Neural cell (in vitro differentiated cells): ENCODE measurements around the gene PLXNA2. TPM values are rescaled to one million over a fixed set of nuclear protein-coding genes. Genes with fewer than 3 reads are reported as not detected.

Experiments
- H2AFZ ChIP-seq: fragments of 200-600, 300-800 bp; sonication (generic), shearing (Covaris generic); 2 replicates; pipeline ENCODE4 v1.6.0; 2014; ENCODE audit warnings: low read depth, mild to moderate bottlenecking, antibody characterized with exemption, low read length, moderate library complexity
- H3F3A ChIP-seq: fragments of 200-600 bp; shearing (Covaris generic); 2 replicates; pipeline ENCODE4 v1.6.1; 2016; ENCODE audit warnings: mild to moderate bottlenecking, moderate library complexity, mixed read lengths, antibody characterized with exemption, low read length; ENCODE audit not compliant: insufficient read depth, poor library complexity, severe bottlenecking
- H3K27ac ChIP-seq: fragments of 200-600, 300-800 bp; sonication (generic), shearing (Covaris generic); 2 replicates; pipeline ENCODE4 v1.5.1; 2014; ENCODE audit warnings: mild to moderate bottlenecking, low read length, moderate library complexity
- H3K27me3 ChIP-seq: fragments of 300-800, 200-600 bp; sonication (generic), shearing (Covaris generic); 2 replicates; pipeline ENCODE4 v1.6.0; 2014; ENCODE audit warnings: mild to moderate bottlenecking, low read depth, low read length, moderate library complexity; ENCODE audit not compliant: insufficient read depth
- H3K36me3 ChIP-seq: fragments of 300-800, 200-600 bp; sonication (generic), shearing (Covaris generic); 2 replicates; pipeline ENCODE4 v1.5.1; 2014; ENCODE audit warnings: mild to moderate bottlenecking, antibody characterized with exemption, low read length, moderate library complexity; ENCODE audit not compliant: insufficient read depth
- H3K4me2 ChIP-seq: fragments of 300-800, 200-600 bp; sonication (generic), shearing (Covaris generic); 2 replicates; pipeline ENCODE4 v1.6.0; 2014; ENCODE audit warnings: mild to moderate bottlenecking, low read length
- H3K4me3 ChIP-seq: fragments of 300-800, 200-600 bp; sonication (generic), shearing (Covaris generic); 2 replicates; pipeline ENCODE4 v1.5.1; 2014; ENCODE audit warnings: mild to moderate bottlenecking, low read length, moderate library complexity
- H3K79me2 ChIP-seq: fragments of 200-600 bp; shearing (Covaris generic); replicated peaks from 2 replicates; pipeline ENCODE4 v1.6.0; 2014; ENCODE audit warnings: mild to moderate bottlenecking, low read length, moderate library complexity; ENCODE audit not compliant: insufficient read depth
- H3K9ac ChIP-seq: fragments of 300-800, 200-600 bp; sonication (generic), shearing (Covaris generic); 2 replicates; pipeline ENCODE4 v1.6.1; 2016; ENCODE audit warnings: mild to moderate bottlenecking, low read length, mixed read lengths
- H3K9me2 ChIP-seq: fragments of 200-600 bp; shearing (Covaris generic); 2 replicates; pipeline ENCODE4 v1.6.1; 2016; ENCODE audit warnings: mild to moderate bottlenecking, low read length, mixed read lengths; ENCODE audit not compliant: insufficient read depth
- H3K9me3 ChIP-seq: fragments of 200-600, 300-800 bp; sonication (generic), shearing (Covaris generic); 2 replicates; pipeline ENCODE4 v1.6.1; 2016; ENCODE audit warnings: mild to moderate bottlenecking, mixed run types, low read length, moderate library complexity, mixed read lengths
- H4K20me1 ChIP-seq: fragments of 200-600 bp; shearing (Covaris generic); 2 replicates; pipeline ENCODE4 v1.6.1; 2016; ENCODE audit warnings: mild to moderate bottlenecking, mixed run types; ENCODE audit not compliant: insufficient read depth
- EP300 ChIP-seq: fragments of 450-650 bp; conservative IDR thresholded peaks from 2 replicates; pipeline ENCODE4 v1.6.1; 2014; ENCODE audit warnings: antibody characterized with exemption, mild to moderate bottlenecking, moderate library complexity; ENCODE audit not compliant: poor library complexity, severe bottlenecking
- EZH2 ChIP-seq: fragments of 200-600, 300-800 bp; shearing (Covaris generic), sonication (generic); IDR thresholded peaks from 2 replicates; pipeline ENCODE4 v1.6.1; 2014; ENCODE audit warnings: antibody characterized with exemption, low read length, borderline replicate concordance, mild to moderate bottlenecking; ENCODE audit not compliant: insufficient read depth, poor library complexity, severe bottlenecking
- MXI1 ChIP-seq: fragments of 450-650 bp; conservative IDR thresholded peaks from 2 replicates; pipeline ENCODE4 v1.6.1; 2014; ENCODE audit warnings: antibody characterized with exemption, mild to moderate bottlenecking; ENCODE audit not compliant: poor library complexity, severe bottlenecking
- POLR2AphosphoS5 ChIP-seq: IDR thresholded peaks from 2 replicates; pipeline ENCODE4 v1.6.1; 2012
- RAD21 ChIP-seq: fragments of 450-650 bp; conservative IDR thresholded peaks from 2 replicates; pipeline ENCODE4 v1.6.1; 2014; ENCODE audit warnings: antibody characterized with exemption, mild to moderate bottlenecking, moderate library complexity
- REST ChIP-seq: IDR thresholded peaks from 2 replicates; pipeline ENCODE4 v1.6.1; 2012; ENCODE audit warnings: borderline replicate concordance
- SMC3 ChIP-seq: fragments of 450-650 bp; conservative IDR thresholded peaks from 2 replicates; pipeline ENCODE4 v1.6.1; 2014; ENCODE audit warnings: antibody characterized with exemption, mild to moderate bottlenecking, moderate library complexity; ENCODE audit not compliant: poor library complexity
- TAF1 ChIP-seq: IDR thresholded peaks from 2 replicates; pipeline ENCODE4 v1.6.1; 2012; ENCODE audit warnings: low read depth
- polyA plus RNA-seq: library from polyadenylated mRNA; depleted of rRNA; stranded (reverse); fragments of >200 nt; gene quantifications from 2 replicates; pipeline ENCODE4 v1.2.3, GENCODE V29; 2014
- TF ChIP-seq, protein P1 (sequence below): fragments of 450-650 bp; IDR thresholded peaks from 2 replicates; pipeline ENCODE4 v1.5.1; 2014; ENCODE audit warnings: antibody characterized with exemption, mild to moderate bottlenecking, moderate library complexity; ENCODE audit not compliant: poor library complexity, severe bottlenecking

PLXNA2 gene
- polyA plus RNA-seq, 1 donor from 2014 or later: 30.6 TPM

GRCh38 chr1:208254862-208255261 lies 10.7 kb upstream of the PLXNA2 start:
- TF ChIP-seq SMC3 (no peak), EP300 (no peak), REST (no peak), POLR2AphosphoS5 (no peak), TAF1 (no peak), RAD21 (no peak), MXI1 (no peak), EZH2 (no peak)
- TF ChIP-seq, protein P1, sequence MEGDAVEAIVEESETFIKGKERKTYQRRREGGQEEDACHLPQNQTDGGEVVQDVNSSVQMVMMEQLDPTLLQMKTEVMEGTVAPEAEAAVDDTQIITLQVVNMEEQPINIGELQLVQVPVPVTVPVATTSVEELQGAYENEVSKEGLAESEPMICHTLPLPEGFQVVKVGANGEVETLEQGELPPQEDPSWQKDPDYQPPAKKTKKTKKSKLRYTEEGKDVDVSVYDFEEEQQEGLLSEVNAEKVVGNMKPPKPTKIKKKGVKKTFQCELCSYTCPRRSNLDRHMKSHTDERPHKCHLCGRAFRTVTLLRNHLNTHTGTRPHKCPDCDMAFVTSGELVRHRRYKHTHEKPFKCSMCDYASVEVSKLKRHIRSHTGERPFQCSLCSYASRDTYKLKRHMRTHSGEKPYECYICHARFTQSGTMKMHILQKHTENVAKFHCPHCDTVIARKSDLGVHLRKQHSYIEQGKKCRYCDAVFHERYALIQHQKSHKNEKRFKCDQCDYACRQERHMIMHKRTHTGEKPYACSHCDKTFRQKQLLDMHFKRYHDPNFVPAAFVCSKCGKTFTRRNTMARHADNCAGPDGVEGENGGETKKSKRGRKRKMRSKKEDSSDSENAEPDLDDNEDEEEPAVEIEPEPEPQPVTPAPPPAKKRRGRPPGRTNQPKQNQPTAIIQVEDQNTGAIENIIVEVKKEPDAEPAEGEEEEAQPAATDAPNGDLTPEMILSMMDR: no peak
- no peak overlapping the region for H3K27ac ChIP-seq
- no peaks in the 10 kb centered on the region for H3K27me3 ChIP-seq
- H3K4me3 ChIP-seq: no peak overlapping the region
- H2AFZ ChIP-seq: no peak overlapping the region
- H3F3A ChIP-seq: peaks cover 7% of the 10 kb centered on the region
- no peaks in the 10 kb centered on the region for H3K79me2 ChIP-seq
- no peaks in the 10 kb centered on the region for H3K9me3 ChIP-seq
- H3K36me3 ChIP-seq: no peaks in the 10 kb centered on the region
- H3K9ac ChIP-seq: no peak overlapping the region
- H3K4me2 ChIP-seq: no peak overlapping the region
- H3K9me2 ChIP-seq: no peaks in the 10 kb centered on the region
- H4K20me1 ChIP-seq: no peaks in the 10 kb centered on the region

GRCh38 chr1:208254376-208254775 lies 10.2 kb upstream of the PLXNA2 start:
- Histone ChIP-seq H3K79me2 (no peaks in the 10 kb centered on the region), H3K4me3 (no peak overlapping the region), H3K9me2 (no peaks in the 10 kb centered on the region), H3K27me3 (no peaks in the 10 kb centered on the region), H3K4me2 (no peak overlapping the region), H3K9ac (no peak overlapping the region), H4K20me1 (no peaks in the 10 kb centered on the region), H3K9me3 (no peaks in the 10 kb centered on the region), H3K27ac (no peak overlapping the region), H3K36me3 (no peaks in the 10 kb centered on the region), H3F3A (peaks cover 7% of the 10 kb centered on the region), H2AFZ (no peak overlapping the region)
- TF ChIP-seq EP300: no peak
- no peak for TF ChIP-seq REST
- TF ChIP-seq SMC3: no peak
- TF ChIP-seq TAF1: no peak
- no peak for TF ChIP-seq RAD21
- TF ChIP-seq EZH2: no peak
- TF ChIP-seq, protein P1: no peak
- TF ChIP-seq MXI1: no peak
- no peak for TF ChIP-seq POLR2AphosphoS5
